MM.1S (cell line): ENCODE results near the gene VAC14.

ENCODE experiments used
- DNase-seq: peaks from one replicate; pipeline ENCODE4 v3.0.0-alpha.2; 2015
- H2AFZ ChIP-seq: fragments of 300-600 bp; sonication (generic); 2 replicates; pipeline ENCODE4 v1.6.0; 2016; ENCODE audit warnings: antibody characterized with exemption, low read length
- H3F3A ChIP-seq: fragments of 300-600 bp; sonication (generic); 2 replicates; pipeline ENCODE4 v1.6.1; 2016; ENCODE audit warnings: mild to moderate bottlenecking, antibody characterized with exemption, low read length, moderate library complexity, mixed read lengths; ENCODE audit not compliant: insufficient read depth
- H3K27ac ChIP-seq: fragments of 300-600 bp; sonication (generic); 2 replicates; pipeline ENCODE4 v1.5.1; 2016; ENCODE audit warnings: mild to moderate bottlenecking, low read length
- H3K27me3 ChIP-seq: fragments of 300-600 bp; sonication (generic); replicated peaks from 2 replicates; pipeline ENCODE4 v1.6.0; 2016; ENCODE audit warnings: low read length; ENCODE audit not compliant: insufficient read depth
- H3K36me3 ChIP-seq: fragments of 300-600 bp; sonication (generic); replicated peaks from 2 replicates; pipeline ENCODE4 v1.6.1; 2016; ENCODE audit warnings: mild to moderate bottlenecking, low read length, mixed read lengths; ENCODE audit not compliant: insufficient read depth
- H3K4me1 ChIP-seq: fragments of 300-600 bp; sonication (generic); 2 replicates; pipeline ENCODE4 v1.6.1; 2016; ENCODE audit warnings: low read length, mixed read lengths
- H3K4me2 ChIP-seq: fragments of 300-600 bp; sonication (generic); 2 replicates; pipeline ENCODE4 v1.6.0; 2016; ENCODE audit warnings: low read depth, low read length
- H3K4me3 ChIP-seq: fragments of 300-600 bp; sonication (generic); 2 replicates; pipeline ENCODE4 v1.5.1; 2016; ENCODE audit warnings: low read length, mixed read lengths
- H3K79me2 ChIP-seq: fragments of 300-600 bp; sonication (generic); 2 replicates; pipeline ENCODE4 v1.6.1; 2016; ENCODE audit warnings: mixed run types, low read length, mixed read lengths
- H3K9ac ChIP-seq: fragments of 300-600 bp; sonication (generic); 2 replicates; pipeline ENCODE4 v1.6.1; 2016; ENCODE audit warnings: low read length, mixed read lengths
- H3K9me2 ChIP-seq: fragments of 300-600 bp; sonication (generic); replicated peaks from 2 replicates; pipeline ENCODE4 v1.6.1; 2016; ENCODE audit warnings: mild to moderate bottlenecking, low read length, mixed read lengths; ENCODE audit not compliant: insufficient read depth
- H3K9me3 ChIP-seq: fragments of 300-600 bp; sonication (generic); replicated peaks from 2 replicates; pipeline ENCODE4 v1.6.1; 2016; ENCODE audit warnings: mild to moderate bottlenecking, low read length, mixed read lengths; ENCODE audit not compliant: insufficient read depth
- H4K20me1 ChIP-seq: fragments of 300-600 bp; sonication (generic); 2 replicates; pipeline ENCODE4 v1.6.1; 2016; ENCODE audit warnings: mild to moderate bottlenecking, low read length, moderate library complexity, mixed read lengths; ENCODE audit not compliant: insufficient read depth
- EZH2 ChIP-seq: fragments of 300-600 bp; sonication (generic); optimal IDR thresholded peaks from 2 replicates; pipeline ENCODE3; 2017; ENCODE audit warnings: low read depth, mild to moderate bottlenecking, antibody characterized with exemption, low read length, mixed read lengths
- EZH2phosphoT487 ChIP-seq: fragments of 300-600 bp; sonication (generic); IDR thresholded peaks from 2 replicates; pipeline ENCODE4 v1.6.1; 2018; ENCODE audit warnings: antibody characterized with exemption, low read length
- TF ChIP-seq, protein P1 (sequence below): fragments of 300-600 bp; sonication (generic); IDR thresholded peaks from 2 replicates; pipeline ENCODE4 v1.5.1; 2016; ENCODE audit warnings: antibody characterized with exemption, low read length, mixed read lengths

The VAC14 gene

DNA sequence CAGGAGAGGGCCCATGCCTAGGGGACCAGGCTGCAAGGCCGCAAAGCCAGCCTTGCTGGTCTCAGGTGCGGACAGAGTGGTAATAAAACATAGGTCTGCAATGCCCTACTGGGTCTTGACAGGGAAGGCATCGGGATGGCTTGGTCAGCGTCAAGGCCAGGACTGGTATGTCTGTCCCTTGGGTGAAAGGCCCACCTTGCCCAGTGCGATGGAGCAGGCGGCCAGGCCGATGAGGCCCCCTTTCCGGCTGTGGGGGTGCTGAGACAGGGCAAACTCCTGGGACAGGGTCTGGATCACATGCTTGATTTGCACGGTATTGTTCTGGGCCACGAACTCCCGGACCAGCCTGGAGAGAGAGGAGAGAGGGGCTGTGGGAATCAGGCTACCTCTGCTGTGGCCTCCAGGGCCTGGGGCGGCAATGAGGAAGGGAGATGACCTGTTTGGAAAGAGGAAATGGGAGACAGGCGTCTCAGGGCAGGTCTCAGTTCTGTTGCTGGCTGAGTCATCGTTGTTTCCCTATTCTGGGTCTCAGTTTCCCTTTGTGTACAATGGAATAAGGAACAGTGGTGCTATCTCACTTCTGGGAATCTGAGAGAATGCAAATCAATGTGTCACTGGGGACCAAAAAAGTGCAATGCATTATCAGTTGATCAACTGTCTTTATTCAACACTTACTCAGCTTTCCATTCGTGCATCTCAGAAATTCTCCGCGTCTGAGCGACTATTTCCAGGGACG is 14.8 kb downstream of the VAC14 start:
- Histone ChIP-seq H3K27me3 (no peaks in the 10 kb centered on the region), H2AFZ (no peak overlapping the region), H3K9ac (no peak overlapping the region), H3K36me3 (peaks cover 15% of the 10 kb centered on the region), H3K4me2 (no peak overlapping the region), H4K20me1 (no peaks in the 10 kb centered on the region), H3K9me2 (no peaks in the 10 kb centered on the region), H3K79me2 (peaks cover 54% of the 10 kb centered on the region), H3K27ac (no peak overlapping the region), H3F3A (no peaks in the 10 kb centered on the region), H3K4me3 (no peak overlapping the region), H3K4me1 (peaks cover 3% of the 10 kb centered on the region; the same call in 1 of the 2 replicates), H3K9me3 (no peaks in the 10 kb centered on the region)
- no peak for DNase-seq
- TF ChIP-seq, protein P1, sequence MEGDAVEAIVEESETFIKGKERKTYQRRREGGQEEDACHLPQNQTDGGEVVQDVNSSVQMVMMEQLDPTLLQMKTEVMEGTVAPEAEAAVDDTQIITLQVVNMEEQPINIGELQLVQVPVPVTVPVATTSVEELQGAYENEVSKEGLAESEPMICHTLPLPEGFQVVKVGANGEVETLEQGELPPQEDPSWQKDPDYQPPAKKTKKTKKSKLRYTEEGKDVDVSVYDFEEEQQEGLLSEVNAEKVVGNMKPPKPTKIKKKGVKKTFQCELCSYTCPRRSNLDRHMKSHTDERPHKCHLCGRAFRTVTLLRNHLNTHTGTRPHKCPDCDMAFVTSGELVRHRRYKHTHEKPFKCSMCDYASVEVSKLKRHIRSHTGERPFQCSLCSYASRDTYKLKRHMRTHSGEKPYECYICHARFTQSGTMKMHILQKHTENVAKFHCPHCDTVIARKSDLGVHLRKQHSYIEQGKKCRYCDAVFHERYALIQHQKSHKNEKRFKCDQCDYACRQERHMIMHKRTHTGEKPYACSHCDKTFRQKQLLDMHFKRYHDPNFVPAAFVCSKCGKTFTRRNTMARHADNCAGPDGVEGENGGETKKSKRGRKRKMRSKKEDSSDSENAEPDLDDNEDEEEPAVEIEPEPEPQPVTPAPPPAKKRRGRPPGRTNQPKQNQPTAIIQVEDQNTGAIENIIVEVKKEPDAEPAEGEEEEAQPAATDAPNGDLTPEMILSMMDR, result no peak
- no peak for TF ChIP-seq EZH2
- no peak for TF ChIP-seq EZH2phosphoT487

DNA sequence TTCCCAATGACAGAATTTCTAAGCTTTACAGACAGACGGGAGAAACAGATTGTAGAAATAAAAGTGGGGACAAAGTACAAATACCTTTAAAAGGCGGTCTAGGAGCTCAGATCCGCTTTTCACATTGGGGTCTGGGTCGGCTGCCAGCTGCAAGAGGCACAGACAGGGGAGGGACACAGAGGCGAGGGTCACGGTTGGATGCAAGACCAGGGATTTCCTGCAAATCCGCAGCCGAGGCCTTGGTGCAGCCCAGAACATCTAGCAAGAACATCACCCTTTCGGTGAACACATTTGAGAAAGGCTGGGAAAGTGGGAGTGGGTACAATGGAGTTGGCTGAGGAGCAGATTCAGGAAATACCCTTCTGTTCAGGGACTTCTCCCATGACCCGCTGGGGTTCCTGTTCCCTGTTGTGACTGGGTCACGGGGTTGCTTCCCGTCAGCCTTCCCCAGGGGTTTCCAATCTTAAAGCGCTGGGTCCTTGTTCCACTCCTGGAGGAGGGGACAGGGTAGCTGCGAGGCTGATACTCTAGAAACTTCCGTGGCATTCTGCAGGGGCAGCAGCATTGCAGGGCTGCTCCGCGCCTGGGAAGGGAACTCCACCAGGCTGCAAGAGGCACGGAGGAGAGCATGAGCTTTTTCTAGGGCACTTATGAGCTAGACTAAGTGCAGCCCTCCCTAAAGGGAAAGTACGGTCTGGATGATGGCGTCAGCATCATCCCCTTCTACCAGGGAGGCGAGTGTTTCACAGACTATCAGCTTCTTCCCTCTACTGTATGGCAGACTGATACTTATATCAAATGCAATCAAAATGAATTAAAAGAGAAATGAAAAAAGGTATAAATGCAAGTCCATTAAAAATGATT is 16.0 kb downstream of the VAC14 start:
- no peak for DNase-seq
- Histone ChIP-seq H3K36me3 (peaks cover 15% of the 10 kb centered on the region), H3K9me3 (no peaks in the 10 kb centered on the region), H3K4me2 (no peak overlapping the region), H3K79me2 (peaks cover 41% of the 10 kb centered on the region), H3K9me2 (no peaks in the 10 kb centered on the region), H3K4me1 (peaks cover 3% of the 10 kb centered on the region; the same call in 1 of the 2 replicates), H3K4me3 (no peak overlapping the region), H3K9ac (no peak overlapping the region), H3F3A (no peaks in the 10 kb centered on the region), H3K27me3 (no peaks in the 10 kb centered on the region), H2AFZ (no peak overlapping the region), H3K27ac (no peak overlapping the region), H4K20me1 (no peaks in the 10 kb centered on the region)
- TF ChIP-seq EZH2phosphoT487, result no peak
- TF ChIP-seq EZH2, result no peak
- TF ChIP-seq, protein P1, result no peak

DNA sequence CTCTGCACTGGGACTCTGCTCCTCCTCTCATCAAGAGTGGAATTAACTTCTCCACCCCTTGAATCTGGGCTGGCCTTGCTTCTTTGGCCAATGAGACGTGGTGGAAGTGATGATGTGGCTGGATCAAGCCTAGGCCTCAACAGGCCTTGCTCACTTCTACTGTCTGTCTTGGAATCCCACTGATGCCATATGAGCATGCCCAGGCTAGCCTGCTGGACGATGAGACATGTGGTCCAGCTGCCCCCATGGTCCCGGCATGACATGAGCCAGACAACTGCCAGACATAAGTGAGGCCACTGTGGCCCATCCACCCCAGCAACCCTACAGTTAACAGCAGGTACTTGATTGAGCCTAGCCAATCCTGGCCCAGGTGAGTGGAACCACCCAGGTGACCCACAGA is 18.7 kb downstream of the VAC14 start:
- Histone ChIP-seq H3K27me3 (no peaks in the 10 kb centered on the region), H2AFZ (no peak overlapping the region), H3K79me2 (peaks cover 15% of the 10 kb centered on the region), H3K9ac (no peak overlapping the region), H3F3A (no peaks in the 10 kb centered on the region), H4K20me1 (no peaks in the 10 kb centered on the region), H3K9me3 (no peaks in the 10 kb centered on the region), H3K4me2 (no peak overlapping the region), H3K27ac (no peak overlapping the region), H3K4me3 (no peak overlapping the region), H3K4me1 (peaks cover 3% of the 10 kb centered on the region; the same call in 1 of the 2 replicates), H3K36me3 (peaks cover 17% of the 10 kb centered on the region), H3K9me2 (no peaks in the 10 kb centered on the region)
- TF ChIP-seq EZH2phosphoT487 (no peak), EZH2 (no peak)
- TF ChIP-seq, protein P1, result no peak
- no peak for DNase-seq
